ENCODE data around the gene USP32. TPM values are rescaled to one million over a fixed set of nuclear protein-coding genes. Genes with fewer than 3 reads are reported as not detected.

The USP32 gene
- total RNA-seq, 1 experiment from 2014 or later, result 73.5 TPM

GRCh38 chr17:60163108-60163784 lies 228.7 kb downstream of the USP32 start:
- no peak overlapping the region for H3K4me2 ChIP-seq (ENCODE audit: insufficient read depth, insufficient read length, low read length)
- H3K27ac Mint-ChIP-seq, result peak overlapping the region in 1 of 3 experiments; percentile 54; a peak in 1 of 7 replicates
- peak; percentile 36; the same call in 2 of the 3 replicates for TF ChIP-seq CTCF (conservative IDR thresholded peaks at IDR 0.05)
- no peak overlapping the region for H3T11ph ChIP-seq (ENCODE audit: low read length)
- no peaks in the 10 kb centered on the region for H3K36me3 Mint-ChIP-seq (ENCODE audit: insufficient read depth in 1 of 3, low read depth in 3 of 3)
- no peak overlapping the region for H3K56ac ChIP-seq (ENCODE audit: insufficient read length, low read depth, low read length)
- H2BK12ac ChIP-seq (ENCODE audit: insufficient read length, low read depth, low read length), result no peak overlapping the region
- H2AK5ac ChIP-seq (ENCODE audit: insufficient read length, low read length), result no peak overlapping the region
- H3K9me3 Mint-ChIP-seq, result no peaks in the 10 kb centered on the region
- H3K9me3 ChIP-seq (ENCODE audit: control insufficient read depth, low read depth, low read length), result no peaks in the 10 kb centered on the region
- peaks cover 2% of the 10 kb centered on the region for H4K20me1 ChIP-seq (ENCODE audit: control insufficient read depth, insufficient read depth, insufficient read length)
- no peak overlapping the region for H4K91ac ChIP-seq (ENCODE audit: insufficient read length, low read depth, low read length)
- no peak overlapping the region for H2BK120ac ChIP-seq (ENCODE audit: low read depth, low read length, poor library complexity, severe bottlenecking)
- no peak overlapping the region for H2AFZ ChIP-seq (ENCODE audit: low read length)
- H3K27me3 ChIP-seq (ENCODE audit: insufficient read depth, low read length), result no peaks in the 10 kb centered on the region
- peak; percentile 76 for DNase-seq
- peak overlapping the region; percentile 83 for H3K14ac ChIP-seq (ENCODE audit: insufficient read depth, low read length)
- peaks cover 10% of the 10 kb centered on the region; the same call in 1 of the 2 replicates for H3K4me1 ChIP-seq (ENCODE audit: insufficient read depth, low read length)
- H3K27me3 Mint-ChIP-seq (ENCODE audit: low read depth), result peaks cover 18% of the 10 kb centered on the region
- no CpG with 5 or more reads among the region's 20 CpGs for WGBS (ENCODE audit: extremely low coverage, insufficient read length, low lambda C conversion rate)
- H3K27ac ChIP-seq (ENCODE audit: insufficient read length, low read depth, low read length), result no peak overlapping the region
- H4K8ac ChIP-seq (replicated peaks; ENCODE audit: insufficient read length, low read depth, low read length), result no peak overlapping the region
- no peak overlapping the region for H3K9ac ChIP-seq (ENCODE audit: extremely low read depth, insufficient read length, low read length)
- no peak overlapping the region for H2BK15ac ChIP-seq (ENCODE audit: low read depth, low read length)
- no peak overlapping the region for H2BK20ac ChIP-seq (ENCODE audit: low read depth, low read length, poor library complexity, severe bottlenecking)
- H3K79me1 ChIP-seq (ENCODE audit: insufficient read depth, low read depth, low read length, poor library complexity, severe bottlenecking), result no peaks in the 10 kb centered on the region
- H3K18ac ChIP-seq (ENCODE audit: insufficient read length, low read depth, low read length), result peak overlapping the region; percentile 22
- H3K4ac ChIP-seq (ENCODE audit: low read depth, low read length), result no peak overlapping the region
- no peak overlapping the region for H2BK5ac ChIP-seq (ENCODE audit: insufficient read length, low read length)
- H3K23ac ChIP-seq (ENCODE audit: insufficient read length, low read depth, low read length), result no peak overlapping the region
- H4K5ac ChIP-seq (ENCODE audit: insufficient read length, low read depth, low read length), result no peak overlapping the region
- H3K79me2 ChIP-seq (ENCODE audit: insufficient read depth, low read length), result no peaks in the 10 kb centered on the region
- peak overlapping the region in 1 of 2 experiments; percentile 38; a peak in 1 of 5 replicates for H3K4me3 Mint-ChIP-seq
- H3K4me1 Mint-ChIP-seq, result peaks cover 46 to 61% of the 10 kb centered on the region in 2 experiments
- H3K23me2 ChIP-seq (ENCODE audit: insufficient read length, low read depth, low read length, poor library complexity, severe bottlenecking), result no peaks in the 10 kb centered on the region
